DMS114 treated with DMSO at 0.1 percent for 48 hours (cell line): ENCODE measurements around the gene EML3.
"Not testable (repeated sequence)": the region's sequence is repeated elsewhere in the genome, so short reads cannot be mapped to it uniquely, and the experiment has no call there.

ENCODE experiments used
- DNase-seq: peaks from one replicate; lab custom pipeline; 2025; ENCODE audit not compliant: unreplicated experiment; lab: John Stamatoyannopoulos, UW

EML3 gene

GRCh38 chr11:62600367-62601121, 12.0 kb downstream of the EML3 start:
- no peak for DNase-seq

- no peak for DNase-seq
Observed at GRCh38 chr11:62599901-62600300, 12.7 kb downstream of the EML3 start.

GRCh38 chr11:62599069-62599696, 13.4 kb downstream of the EML3 start:
- DNase-seq, result peak; percentile 35

GRCh38 chr11:62595124-62595523, 17.5 kb downstream of the EML3 start:
- DNase-seq, result no peak

- peak; percentile 54 for DNase-seq
Observed at GRCh38 chr11:62593434-62594044, 19.0 kb downstream of the EML3 start.

GRCh38 chr11:62592989-62593421, 19.6 kb downstream of the EML3 start:
- DNase-seq, result no peak

GRCh38 chr11:62592146-62592815, 20.3 kb downstream of the EML3 start:
- DNase-seq, result no peak

GRCh38 chr11:62591448-62592145, 21.0 kb downstream of the EML3 start, which contains the start of gene TUT1:
Gene TUT1 (minus strand): TSS chr11:62591523. CDS start chr11:62591485, 38 bp downstream.
- DNase-seq, result peak; percentile 99

GRCh38 chr11:62588966-62589637, 23.5 kb downstream of the EML3 start:
- peak; percentile 18 for DNase-seq

- DNase-seq, result not testable (repeated sequence)
Observed at GRCh38 chr11:62585356-62585755, 27.2 kb downstream of the EML3 start.

GRCh38 chr11:62581735-62582134, 30.8 kb downstream of the EML3 start:
- not testable (repeated sequence) for DNase-seq

- no peak for DNase-seq
Observed at GRCh38 chr11:62580959-62581715, 31.4 kb downstream of the EML3 start.

- DNase-seq, result no peak
Observed at GRCh38 chr11:62579252-62579651, 33.3 kb downstream of the EML3 start.

GRCh38 chr11:62578541-62578940, 34.0 kb downstream of the EML3 start:
- DNase-seq, result no peak

GRCh38 chr11:62577046-62577714, 35.4 kb downstream of the EML3 start:
- no peak for DNase-seq

GRCh38 chr11:62575837-62576236, 36.7 kb downstream of the EML3 start:
- no peak for DNase-seq

GRCh38 chr11:62575156-62575555, 37.4 kb downstream of the EML3 start:
- no peak for DNase-seq

- DNase-seq, result no peak
Observed at GRCh38 chr11:62574363-62575071, 38.1 kb downstream of the EML3 start.
